Brain pericyte (primary cell): ENCODE results near the gene VAX1.
A peak's percentile ranks its signal among the peaks of the same experiment; 100 is the strongest.
"Not testable (repeated sequence)": the region's sequence is repeated elsewhere in the genome, so short reads cannot be mapped to it uniquely, and the experiment has no call there.

Source experiments
- DNase-seq: peaks from one replicate; pipeline ENCODE4 v3.0.0-alpha.2; 2012; ENCODE audit warnings: low read depth, low spot score

VAX1 gene, protein sequence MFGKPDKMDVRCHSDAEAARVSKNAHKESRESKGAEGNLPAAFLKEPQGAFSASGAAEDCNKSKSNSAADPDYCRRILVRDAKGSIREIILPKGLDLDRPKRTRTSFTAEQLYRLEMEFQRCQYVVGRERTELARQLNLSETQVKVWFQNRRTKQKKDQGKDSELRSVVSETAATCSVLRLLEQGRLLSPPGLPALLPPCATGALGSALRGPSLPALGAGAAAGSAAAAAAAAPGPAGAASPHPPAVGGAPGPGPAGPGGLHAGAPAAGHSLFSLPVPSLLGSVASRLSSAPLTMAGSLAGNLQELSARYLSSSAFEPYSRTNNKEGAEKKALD

DNA sequence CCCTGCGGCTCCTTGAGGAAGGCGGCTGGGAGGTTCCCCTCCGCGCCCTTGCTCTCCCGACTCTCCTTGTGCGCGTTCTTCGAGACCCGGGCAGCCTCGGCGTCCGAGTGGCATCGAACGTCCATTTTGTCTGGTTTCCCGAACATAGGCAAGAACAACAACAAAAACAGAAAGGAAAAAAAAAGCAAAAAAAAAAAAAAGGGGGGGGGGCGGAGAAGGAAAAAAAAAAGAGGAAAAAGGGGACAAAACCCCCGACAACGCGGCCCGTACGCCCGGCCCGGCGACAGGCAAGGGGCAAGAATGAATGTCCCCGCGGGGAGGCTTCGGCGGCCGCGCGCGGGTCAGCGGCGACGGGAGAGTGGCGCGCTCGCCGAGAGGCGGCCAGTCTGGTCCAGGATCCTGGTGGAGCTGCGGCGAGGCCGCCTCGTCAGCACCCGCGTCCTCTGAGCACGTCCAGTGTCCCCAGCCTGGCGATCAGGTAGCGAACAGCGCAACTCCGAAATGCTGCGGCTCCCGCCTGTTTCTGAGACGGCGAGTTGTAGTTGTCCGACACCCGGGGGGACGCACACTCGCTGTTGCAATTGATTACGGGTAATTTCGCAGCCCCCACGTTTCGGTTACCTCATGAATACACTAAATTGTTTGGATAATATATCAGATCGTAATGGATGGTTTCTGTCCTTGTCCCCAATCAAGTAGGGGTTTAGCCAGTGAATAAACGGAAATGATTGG lies at the start of gene VAX1:
VAX1 (minus strand) TSS at position 360 of the 732 bp plus-strand sequence; CDS start at position 146, 214 bp downstream.
- no peak for DNase-seq

DNA sequence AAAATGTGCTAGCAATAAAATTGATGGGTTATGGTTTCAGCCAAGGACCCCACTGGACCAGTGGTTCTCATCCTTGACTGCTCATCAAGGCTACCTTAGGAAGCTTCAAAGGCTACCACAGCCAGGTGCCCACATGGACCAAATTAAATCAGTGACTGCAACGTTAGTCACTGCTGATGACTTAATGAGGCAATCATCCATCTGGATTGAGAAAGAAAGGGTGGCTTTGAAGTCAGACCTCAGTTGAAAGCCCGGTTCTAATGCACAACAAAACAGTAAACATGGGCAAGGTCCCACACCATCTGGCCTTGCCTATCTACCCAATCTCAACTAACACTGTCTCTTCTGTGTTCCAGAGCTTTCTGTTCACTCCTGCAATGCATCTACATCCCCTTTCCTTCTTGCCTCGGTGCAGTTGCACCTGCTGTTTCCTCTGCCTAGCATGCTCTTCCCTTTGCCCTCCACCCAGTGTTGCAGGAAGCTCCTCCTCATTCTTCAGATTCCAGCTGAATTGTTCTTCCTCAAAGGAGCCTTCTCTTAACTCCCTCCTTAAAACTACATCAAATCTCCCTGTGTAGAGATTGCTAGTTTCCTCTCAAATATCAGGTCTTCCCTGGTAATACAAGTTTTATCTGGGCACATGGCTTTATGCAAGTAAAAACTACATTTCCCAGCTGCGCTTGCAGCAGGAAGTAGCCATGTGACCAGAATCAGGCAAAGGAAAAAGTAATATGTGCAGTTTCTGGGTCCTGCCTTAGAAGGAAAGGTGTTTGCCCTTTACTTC lies 49.0 kb upstream of the VAX1 start:
- no peak for DNase-seq

DNA sequence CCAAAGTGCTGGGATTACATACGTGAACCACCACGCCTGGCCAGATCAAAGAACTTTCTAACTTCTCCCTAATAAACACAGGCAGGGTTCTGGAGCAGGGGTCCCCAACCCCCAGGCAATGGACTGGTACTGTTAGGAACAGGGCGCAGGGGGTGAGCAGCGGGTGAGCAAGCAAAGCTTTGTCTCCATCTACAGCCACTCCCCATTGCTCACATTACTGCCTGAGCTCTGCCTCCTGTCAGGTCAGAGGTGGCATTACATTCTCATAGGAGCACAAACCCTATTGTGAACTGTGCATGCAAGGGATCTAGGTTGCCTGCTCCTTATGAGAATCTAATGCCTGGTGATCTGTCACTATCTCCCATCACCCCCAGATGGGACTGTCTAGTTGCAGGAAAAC lies 47.7 kb upstream of the VAX1 start:
- DNase-seq: not testable (repeated sequence)

DNA sequence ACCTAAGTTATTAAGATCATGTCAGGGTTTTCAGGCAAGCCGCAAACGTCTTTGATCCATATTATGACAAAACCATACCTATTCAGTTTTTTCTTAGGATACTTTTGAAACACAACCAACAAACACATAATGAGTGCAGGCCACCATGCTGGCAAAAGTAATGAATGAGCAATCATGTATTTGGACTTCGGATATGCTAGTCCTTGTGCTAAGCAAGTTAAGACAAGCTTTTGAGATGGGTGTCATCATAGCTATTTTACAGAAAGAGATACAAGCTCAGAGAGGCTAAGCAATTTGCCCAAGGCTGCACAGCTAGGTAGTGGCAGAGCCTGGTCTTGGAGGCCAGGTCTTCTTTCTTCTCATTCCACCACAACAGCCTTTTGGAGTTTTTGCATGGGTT lies 46.8 kb upstream of the VAX1 start:
- DNase-seq: no peak

DNA sequence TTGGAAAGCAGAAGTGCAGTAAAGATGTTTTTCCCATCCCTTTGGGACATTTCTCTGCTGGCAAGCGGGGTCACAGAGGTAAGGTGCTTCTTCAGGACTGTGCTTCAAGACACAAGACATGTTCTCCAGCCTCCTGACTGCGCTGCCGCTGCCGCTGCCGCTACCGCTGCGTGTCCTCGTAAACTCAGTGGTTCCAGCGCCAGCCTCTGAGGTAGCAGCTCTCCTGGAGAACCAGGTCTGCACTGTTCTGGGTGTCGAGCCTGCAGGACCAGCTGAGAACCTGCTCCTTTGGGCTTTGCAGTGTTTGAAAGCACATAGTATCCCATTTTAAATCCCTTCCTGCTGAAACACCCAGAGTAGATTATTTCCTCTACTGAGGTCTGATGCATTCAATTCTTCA lies 46.2 kb upstream of the VAX1 start:
- DNase-seq: no peak

DNA sequence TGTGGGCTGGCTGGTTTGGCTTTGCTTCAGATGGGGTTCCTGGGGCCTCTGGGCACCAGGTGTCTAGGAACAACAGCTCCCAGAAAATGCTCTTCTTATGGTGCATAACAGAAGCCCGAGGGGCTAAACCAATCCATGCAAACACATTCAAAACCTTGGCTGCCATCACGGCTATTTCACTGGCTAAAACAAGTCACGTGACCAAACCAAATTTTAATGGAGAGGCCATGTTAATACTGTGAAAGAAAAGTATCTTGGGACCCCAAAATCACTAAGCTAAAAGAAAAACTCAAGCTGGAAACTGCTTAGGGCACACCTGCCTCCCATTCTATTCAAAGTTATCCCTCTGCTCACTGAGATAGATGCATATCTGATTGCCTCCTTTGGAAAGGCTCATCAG lies 40.1 kb upstream of the VAX1 start:
- no peak for DNase-seq

DNA sequence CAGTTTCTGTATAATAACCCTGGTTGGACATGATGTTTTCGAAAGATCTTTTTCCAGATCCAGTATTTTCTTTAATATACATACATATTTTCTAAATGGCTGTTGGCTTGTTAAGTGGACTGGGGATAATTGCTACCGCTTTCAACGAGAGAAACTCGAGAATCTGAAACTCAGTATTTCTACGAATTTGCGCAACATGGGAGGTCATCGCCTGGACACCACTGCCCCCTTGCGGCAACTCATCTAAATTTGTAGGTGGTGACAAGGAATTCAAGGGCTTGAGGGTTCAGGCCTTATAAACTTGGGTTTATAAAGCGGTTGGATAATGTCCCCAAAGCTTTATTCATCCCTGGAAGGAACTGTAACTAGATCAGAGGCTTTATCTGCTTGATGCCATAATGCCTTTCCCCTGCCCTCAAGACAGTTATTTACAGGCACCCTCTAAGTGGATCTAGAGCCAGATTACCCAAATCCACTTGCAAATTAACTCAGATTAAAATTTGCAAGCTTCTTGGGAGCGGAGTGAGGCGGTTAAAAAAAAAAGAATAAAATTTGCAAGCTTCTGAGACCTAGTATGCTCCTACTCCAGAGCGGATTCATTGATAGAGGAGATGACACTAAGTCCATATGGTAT lies 37.9 kb upstream of the VAX1 start:
- DNase-seq: peak; percentile 18

DNA sequence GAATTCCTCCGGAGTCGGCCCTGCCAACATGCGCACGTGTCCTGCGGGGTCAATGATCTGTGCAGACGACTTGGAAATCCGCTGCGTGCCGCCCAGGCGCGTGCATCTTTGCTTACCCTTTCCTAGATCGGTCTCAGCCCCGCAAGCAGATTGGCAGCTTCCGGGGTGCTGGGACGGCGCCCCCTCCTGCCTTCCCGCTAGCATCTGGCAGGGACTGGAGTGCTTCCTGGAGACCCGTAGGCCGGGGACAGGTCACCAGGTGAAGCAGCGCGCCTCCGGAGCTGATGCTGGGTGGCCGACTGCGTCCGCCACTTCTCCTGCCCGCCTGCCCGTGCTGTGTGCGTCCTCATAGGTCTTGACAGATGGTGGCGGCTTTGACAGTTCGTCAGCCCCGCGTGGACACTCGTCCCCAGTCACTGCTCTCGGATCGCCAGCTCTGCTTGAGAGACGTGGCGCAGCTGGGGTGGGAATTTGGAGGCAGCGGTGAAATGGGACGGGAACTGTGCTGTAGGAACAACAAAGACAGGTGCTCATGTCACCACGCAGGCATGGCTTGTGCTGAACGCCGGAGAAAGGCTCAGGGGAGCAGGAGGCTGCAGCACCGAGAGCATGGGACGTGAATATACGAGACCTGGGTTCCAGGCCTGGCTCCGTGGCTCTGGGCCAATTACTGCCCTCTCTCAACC lies 37.3 kb upstream of the VAX1 start:
- no peak for DNase-seq

DNA sequence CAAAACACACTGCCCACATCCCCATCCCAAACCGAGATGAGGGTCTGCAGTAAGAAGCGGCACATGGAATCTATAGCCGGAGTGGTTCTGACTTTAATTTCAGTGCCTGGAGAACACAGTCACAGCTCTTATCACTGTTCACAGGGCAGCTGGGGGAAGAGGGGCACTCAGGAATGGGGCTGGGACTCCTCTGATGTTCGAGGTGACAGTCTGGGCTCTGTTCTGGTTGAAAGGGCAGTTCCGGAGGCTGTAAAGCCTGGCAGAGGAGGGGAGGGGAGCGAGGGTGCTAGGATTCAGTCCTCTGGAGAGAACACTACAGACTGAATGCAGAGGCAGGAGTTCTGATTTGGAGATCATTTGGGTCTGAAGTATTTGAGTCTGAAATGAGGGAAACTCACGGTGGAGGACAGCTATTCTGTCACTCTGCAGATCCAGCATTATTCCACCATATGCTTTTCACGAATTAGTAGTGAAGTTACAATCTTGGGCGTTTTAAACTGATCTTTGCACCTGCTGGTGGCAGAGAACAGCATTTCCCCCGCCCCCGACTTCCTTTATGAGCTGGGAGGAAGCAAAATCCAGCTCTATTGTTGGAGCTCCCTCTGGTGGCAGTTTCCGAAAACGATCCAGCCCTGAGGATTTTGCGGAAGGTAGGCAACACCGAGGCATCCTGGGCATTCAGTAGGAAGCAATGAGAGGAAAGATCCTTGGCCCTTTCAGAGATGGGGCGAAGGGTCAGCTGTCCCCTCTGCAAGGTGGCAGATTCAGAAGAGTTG lies 36.6 kb upstream of the VAX1 start:
- no peak for DNase-seq

DNA sequence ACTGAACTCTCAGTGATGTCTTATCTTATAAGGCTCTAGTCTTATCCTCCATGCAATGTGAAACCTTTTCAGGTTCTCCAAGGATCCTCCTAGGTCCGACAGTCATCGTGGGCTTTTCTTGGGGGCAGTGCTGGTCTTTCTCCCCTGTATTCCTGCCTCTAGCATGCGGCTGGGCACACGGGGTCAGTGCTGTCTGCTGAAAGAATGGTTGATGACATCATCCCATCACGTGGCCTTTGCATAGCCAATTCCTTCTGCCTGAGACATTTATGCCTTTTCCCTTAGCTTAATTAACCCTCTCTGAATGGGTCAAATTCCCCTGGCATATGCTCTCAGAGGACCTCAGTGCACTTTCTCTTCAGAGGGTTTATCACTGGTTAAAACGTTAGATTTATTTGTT lies 32.2 kb upstream of the VAX1 start:
- DNase-seq: no peak

DNA sequence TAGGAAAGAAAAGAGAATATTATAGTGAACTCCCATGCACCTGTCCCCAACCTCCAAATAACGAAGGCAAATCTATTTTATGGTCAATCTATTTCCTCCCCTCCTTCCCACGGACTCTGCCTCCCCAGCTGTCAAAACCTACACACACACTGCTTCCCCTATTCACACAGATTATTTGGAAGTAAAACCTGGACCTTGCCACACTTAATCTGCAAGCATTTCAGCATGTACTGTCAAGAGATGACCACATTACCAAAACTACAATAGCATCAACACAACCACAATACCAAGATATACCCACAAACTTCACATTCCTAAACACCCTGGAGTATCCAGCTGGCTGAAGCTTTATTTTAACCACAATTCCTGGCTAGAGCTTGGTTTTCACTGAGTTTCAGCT lies 31.4 kb upstream of the VAX1 start:
- DNase-seq: no peak

DNA sequence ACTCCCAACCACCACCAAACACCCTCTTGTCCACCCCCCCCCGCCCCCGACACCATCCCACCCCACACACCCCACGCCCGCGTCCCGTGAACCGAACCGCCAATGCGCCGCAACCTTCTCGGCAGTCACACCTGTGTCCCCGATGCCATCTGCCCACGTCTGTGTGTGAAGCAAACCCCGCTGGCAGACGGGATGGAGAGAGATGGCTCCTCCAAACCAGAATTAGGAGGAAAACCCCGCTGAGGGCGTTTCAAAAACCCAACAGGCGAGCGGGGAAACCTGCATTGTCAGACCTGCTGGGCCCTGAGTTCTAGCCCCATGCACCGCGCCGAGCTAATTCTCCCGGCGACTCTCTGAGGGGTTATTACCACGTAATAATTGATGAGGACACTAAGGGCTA lies 30.7 kb upstream of the VAX1 start:
- DNase-seq: no peak

DNA sequence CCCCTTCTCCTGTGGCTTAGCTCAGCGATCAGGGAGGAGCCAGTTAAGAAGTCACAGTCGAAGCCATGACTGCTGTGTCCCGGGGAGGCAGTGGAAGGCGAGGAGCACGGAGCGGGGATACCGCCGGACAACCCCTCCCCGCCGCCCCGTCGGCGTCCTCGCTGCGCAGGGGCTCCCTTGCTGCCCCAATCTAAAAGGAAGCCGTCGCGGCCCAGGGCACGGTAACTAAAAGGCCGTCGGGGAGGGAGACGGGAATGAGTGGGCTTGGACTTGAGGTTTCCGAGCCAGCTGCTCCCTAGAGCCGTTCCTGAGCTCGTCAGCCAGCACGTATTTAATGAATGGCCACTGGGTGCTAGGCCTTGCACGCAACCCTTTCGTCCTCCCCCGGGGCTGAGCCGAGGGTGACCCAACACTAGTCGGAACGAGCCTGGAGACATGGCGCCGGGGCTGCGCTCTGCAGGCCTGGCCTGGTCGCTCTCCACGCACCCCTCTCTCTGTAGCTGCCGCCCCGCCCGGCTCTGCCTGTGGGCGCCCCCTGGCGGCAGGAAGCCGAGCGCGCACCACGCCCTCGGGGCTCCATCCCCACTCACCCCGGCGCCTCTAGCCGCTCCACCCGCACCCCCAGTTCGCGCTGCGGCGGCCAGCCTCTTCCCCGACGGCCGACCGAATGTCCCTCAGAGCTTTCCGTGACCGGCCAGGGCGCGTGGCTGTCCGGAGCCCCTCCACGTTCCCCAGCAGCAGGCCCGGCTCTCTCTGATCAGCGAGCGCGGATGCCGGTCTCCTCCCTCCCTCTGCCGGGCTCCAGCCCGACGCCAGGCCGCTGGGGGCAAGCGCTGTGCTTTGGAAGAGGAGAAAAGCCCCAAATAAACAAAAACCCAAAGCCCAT lies 30.0 kb upstream of the VAX1 start:
- DNase-seq: no peak

DNA sequence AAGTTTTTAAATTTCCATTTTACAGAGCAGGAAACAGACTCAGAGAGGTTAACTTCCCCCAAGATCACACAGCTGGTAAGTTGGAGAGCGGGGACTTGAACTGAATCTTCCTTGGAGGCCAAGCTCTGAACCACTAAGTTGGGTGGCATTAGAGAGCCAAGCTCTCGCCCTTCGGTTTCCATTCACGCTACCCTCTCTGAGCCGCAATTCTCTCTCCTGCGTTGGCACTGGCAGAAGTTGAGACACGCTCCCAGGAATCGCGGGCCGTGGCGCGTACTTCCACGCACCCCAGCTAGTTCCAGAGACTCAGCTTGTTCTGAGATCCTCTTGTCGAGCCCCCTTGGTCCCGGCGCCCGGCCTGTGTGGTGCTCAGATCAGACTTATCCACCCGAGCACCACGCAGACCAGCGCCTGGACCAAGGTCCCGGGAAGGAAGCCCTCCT lies 29.3 kb upstream of the VAX1 start:
- no peak for DNase-seq

DNA sequence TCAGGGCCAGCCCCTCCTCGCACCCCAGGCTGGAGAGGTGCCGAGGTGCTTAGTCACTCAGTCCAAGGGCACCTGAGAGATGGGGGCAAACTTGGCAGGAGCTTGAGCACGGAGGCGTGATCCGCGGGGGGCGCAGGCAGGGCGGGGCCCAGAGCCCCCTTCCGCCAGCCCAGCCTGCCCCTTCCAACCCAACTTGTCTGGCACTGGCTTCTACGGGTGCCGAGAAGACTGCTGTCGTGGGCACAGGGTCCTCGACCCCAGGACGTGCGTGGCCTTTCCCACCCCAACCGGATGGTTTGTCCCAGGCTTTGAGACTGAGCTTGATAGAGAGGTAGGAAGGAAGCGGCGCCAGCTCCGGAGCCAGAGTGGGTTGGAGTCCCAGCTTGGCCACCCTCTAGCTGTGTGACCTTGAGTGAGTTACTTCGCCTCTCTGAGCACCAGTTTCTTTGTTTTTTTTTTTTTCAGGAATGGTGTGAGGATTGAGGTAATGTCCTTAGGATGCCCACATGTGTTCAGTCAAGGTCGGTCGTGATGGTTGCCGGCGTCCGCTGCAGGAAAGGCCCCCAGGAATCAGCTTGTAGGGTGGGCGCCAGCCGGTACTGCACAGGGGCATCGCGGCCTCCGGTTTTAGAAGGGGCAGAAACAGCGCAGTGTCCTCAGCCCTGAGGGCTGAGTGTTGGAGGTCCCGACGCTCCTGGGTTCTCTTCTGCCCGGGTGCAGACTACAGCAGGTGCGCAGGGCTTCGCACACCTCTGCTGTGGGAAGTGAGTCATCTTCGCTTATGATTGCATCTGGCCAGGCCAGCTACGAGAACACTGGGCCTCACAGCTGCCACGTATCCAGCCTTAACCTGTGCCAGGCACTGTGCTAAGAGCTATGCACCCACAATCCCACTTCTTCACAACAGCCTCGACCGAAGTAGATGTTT lies 28.6 kb upstream of the VAX1 start:
- DNase-seq: no peak

DNA sequence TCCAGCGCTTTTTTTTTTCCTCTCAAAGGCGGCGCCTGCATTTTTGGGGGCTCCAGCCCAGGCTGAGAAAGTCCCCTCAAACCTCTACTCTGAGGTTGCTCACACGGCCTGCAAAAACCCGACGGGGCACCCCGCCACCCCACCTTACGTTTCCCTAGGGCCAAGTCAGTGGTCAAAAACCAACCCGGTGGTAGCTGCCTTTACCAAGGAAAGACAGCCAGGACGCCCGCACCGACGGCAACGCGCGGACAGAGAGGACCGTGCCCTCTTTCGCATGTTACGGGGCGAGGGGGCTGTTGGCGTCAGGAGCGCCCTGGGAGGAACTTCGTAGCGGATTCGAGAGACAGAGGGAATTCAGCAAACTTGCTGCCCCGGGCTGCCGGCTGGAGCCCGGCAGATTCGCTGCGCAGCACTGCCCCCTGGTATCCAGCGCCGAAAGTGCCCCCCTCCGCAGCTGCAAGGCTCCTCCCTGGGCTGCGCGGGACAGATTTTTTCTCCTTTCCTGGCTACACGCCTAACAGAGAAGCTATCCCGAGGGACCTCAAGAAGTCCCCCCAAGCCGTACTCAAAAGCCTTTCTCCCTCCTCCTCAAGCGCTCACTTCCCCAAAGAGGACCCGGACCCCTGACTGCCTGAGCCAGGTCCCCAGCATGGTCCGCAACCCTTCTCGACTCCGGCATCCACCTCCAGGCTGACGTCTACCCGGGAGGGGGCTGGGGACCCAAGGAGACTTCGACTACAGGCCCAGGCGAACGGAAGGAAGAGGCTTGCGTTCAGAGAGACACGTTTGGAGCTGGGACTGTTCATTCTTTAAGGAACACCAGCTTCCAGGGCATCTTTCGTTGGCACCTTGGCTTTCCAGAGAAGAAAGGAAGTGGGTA lies 27.7 kb upstream of the VAX1 start:
- no peak for DNase-seq
